GM13977 (cell line): ENCODE results near the gene ARHGAP28.

Experiments used
- DNase-seq: peaks from one replicate; pipeline ENCODE4 v3.0.0; 2012; ENCODE audit warnings: low spot score
- in situ Hi-C: fragments of 300-500 bp; cut with MboI; formaldehyde crosslinking; loops from one replicate; pipeline ENCODE4 v1.12.0; 2022; ENCODE audit warnings: low sequenced_read_pairs, low pct_unique_long_range_greater_than_20kb, mixed read lengths, inconsistent platforms; ENCODE audit not compliant: unreplicated experiment
- TF ChIP-seq, protein P1 (sequence below): IDR thresholded peaks from 2 replicates; pipeline ENCODE4 v1.5.1; 2012; ENCODE audit warnings: mild to moderate bottlenecking, control low read depth; ENCODE audit not compliant: insufficient read depth; ENCODE audit errors: extremely low read depth, missing control alignments

Gene ARHGAP28

GRCh38 chr18:6950641-6951040, 221.1 kb downstream of the ARHGAP28 start:
- DNase-seq: no peak
- in situ Hi-C loops: no loop called here
- TF ChIP-seq, protein P1, sequence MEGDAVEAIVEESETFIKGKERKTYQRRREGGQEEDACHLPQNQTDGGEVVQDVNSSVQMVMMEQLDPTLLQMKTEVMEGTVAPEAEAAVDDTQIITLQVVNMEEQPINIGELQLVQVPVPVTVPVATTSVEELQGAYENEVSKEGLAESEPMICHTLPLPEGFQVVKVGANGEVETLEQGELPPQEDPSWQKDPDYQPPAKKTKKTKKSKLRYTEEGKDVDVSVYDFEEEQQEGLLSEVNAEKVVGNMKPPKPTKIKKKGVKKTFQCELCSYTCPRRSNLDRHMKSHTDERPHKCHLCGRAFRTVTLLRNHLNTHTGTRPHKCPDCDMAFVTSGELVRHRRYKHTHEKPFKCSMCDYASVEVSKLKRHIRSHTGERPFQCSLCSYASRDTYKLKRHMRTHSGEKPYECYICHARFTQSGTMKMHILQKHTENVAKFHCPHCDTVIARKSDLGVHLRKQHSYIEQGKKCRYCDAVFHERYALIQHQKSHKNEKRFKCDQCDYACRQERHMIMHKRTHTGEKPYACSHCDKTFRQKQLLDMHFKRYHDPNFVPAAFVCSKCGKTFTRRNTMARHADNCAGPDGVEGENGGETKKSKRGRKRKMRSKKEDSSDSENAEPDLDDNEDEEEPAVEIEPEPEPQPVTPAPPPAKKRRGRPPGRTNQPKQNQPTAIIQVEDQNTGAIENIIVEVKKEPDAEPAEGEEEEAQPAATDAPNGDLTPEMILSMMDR: no peak

GRCh38 chr18:6951336-6952090, 222.0 kb downstream of the ARHGAP28 start:
- in situ Hi-C loops: no loop called here
- DNase-seq: no peak
- TF ChIP-seq, protein P1: no peak

DNA sequence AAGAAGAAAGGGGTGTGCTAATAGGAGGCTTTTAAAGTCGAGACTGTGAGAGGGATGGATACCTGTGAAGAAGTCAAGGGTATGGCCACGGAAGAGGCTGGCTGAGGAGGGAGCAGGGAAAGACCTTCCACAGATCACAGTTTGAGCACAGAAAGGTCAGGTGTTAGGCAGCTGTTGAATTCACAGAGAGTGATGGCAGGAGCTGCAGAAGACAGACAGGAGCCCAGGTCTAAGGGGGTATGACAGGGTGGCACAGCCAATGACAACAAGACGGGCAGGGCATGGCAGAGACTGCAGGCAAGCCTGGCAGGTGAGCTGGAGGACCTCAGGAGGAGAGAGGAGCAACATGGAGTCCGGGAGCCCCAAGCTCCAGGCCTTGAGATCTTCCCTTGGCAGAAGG, 225.0 kb downstream of the ARHGAP28 start:
- DNase-seq: no peak
- TF ChIP-seq, protein P1: no peak
- in situ Hi-C loops: no loop called here

- no peak for DNase-seq
- TF ChIP-seq, protein P1: no peak
- in situ Hi-C loops: no loop called here
Observed at GRCh38 chr18:6955304-6955703, 225.8 kb downstream of the ARHGAP28 start.

DNA sequence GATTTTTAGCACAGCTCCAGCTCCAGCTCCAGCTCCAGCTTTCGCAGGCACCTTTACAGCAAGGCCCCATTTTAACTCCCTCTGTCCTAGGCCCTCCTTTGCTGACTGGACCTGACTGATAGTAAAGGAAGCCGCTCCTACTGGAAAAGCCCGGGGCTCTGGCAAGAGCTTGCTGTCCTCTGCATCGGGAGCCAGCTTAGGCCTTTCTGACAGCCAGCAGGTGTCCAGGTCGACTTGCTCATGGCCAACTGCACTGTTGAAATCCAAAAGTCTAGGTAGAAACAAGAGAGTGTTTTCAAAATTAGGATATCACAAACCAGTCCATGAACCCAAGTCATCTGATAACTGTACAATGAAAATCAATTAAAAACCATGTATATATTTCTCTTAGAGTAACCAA, 227.0 kb downstream of the ARHGAP28 start:
- DNase-seq: no peak
- in situ Hi-C loops: no loop called here
- TF ChIP-seq, protein P1: no peak

DNA sequence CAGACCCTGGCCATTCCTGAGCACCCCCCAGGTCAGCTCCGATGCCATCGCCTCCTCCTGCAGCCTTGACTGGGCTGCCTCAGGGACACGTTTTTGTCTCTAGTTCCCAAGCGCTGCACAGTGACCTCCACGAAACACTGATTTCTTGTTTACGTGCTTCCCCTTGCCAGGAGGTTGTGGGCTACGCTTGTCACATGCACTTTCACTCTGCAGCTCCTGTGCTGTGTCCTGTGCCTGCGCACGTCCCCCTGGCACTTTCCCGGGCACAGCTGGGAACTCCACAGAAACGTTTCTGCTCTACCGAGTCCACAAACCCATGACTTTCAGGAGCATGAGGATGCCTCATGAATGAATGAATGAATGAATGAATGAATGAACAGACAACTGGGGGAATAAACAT, 227.5 kb downstream of the ARHGAP28 start:
- TF ChIP-seq, protein P1: no peak
- DNase-seq: no peak
- in situ Hi-C loops: no loop called here
